Mesendoderm (in vitro differentiated cells): Measurements from ENCODE around the gene MMP24.

Experiments
- DNase-seq: peaks from one replicate; pipeline ENCODE4 v3.0.0; 2013
- H2AK5ac ChIP-seq: 2 replicates; pipeline ENCODE4 v1.6.1; 2013; ENCODE audit warnings: low read length, inconsistent platforms
- H2BK120ac ChIP-seq: 2 replicates; pipeline ENCODE4 v1.6.1; 2013; ENCODE audit warnings: low read depth, mild to moderate bottlenecking, low read length, moderate library complexity, mixed read lengths
- H2BK15ac ChIP-seq: replicated peaks from 2 replicates; pipeline ENCODE4 v1.6.1; 2013; ENCODE audit warnings: low read depth, mild to moderate bottlenecking, moderate library complexity
- H2BK5ac ChIP-seq: 2 replicates; pipeline ENCODE4 v1.6.1; 2013; ENCODE audit warnings: low read length, inconsistent platforms
- H3K18ac ChIP-seq: 2 replicates; pipeline ENCODE4 v1.6.1; 2013; ENCODE audit warnings: mild to moderate bottlenecking, low read length, mixed read lengths
- H3K23ac ChIP-seq: one replicate; pipeline ENCODE4 v1.6.1; 2013; ENCODE audit warnings: low read length
- H3K27ac ChIP-seq: 2 replicates; pipeline ENCODE4 v1.5.1; 2013; ENCODE audit warnings: low read depth, mild to moderate bottlenecking, inconsistent platforms, low read length, moderate library complexity
- H3K27me3 ChIP-seq: 2 replicates; pipeline ENCODE4 v1.6.1; 2013; ENCODE audit warnings: low read length, control low read depth, mild to moderate bottlenecking, inconsistent platforms; ENCODE audit not compliant: insufficient read depth, poor library complexity
- H3K36me3 ChIP-seq: 2 replicates; pipeline ENCODE4 v1.6.1; 2013; ENCODE audit warnings: low read length, inconsistent platforms; ENCODE audit not compliant: control insufficient read depth, insufficient read depth
- H3K4ac ChIP-seq: one replicate; pipeline ENCODE4 v1.6.1; 2013; ENCODE audit warnings: low read depth, mild to moderate bottlenecking, low read length, moderate library complexity
- H3K4me1 ChIP-seq: 2 replicates; pipeline ENCODE4 v1.6.1; 2013; ENCODE audit warnings: low read depth, low read length, inconsistent platforms; ENCODE audit not compliant: control insufficient read depth
- H3K4me2 ChIP-seq: 2 replicates; pipeline ENCODE4 v1.6.1; 2013; ENCODE audit warnings: low read length
- H3K4me3 ChIP-seq: 2 replicates; pipeline ENCODE4 v1.5.1; 2013; ENCODE audit warnings: mild to moderate bottlenecking, low read length
- H3K56ac ChIP-seq: one replicate; pipeline ENCODE4 v1.6.1; 2013; ENCODE audit warnings: low read length
- H3K79me1 ChIP-seq: 2 replicates; pipeline ENCODE4 v1.6.1; 2013; ENCODE audit warnings: low read length, inconsistent platforms
- H3K79me2 ChIP-seq: 2 replicates; pipeline ENCODE4 v1.6.1; 2013; ENCODE audit warnings: mild to moderate bottlenecking, low read length; ENCODE audit not compliant: control insufficient read depth, insufficient read depth
- H3K9ac ChIP-seq: 2 replicates; pipeline ENCODE4 v1.6.1; 2013; ENCODE audit warnings: low read length, inconsistent platforms
- H4K5ac ChIP-seq: one replicate; pipeline ENCODE4 v1.6.1; 2013; ENCODE audit warnings: low read length
- H4K8ac ChIP-seq: one replicate; pipeline ENCODE4 v1.6.1; 2013; ENCODE audit warnings: low read depth, mild to moderate bottlenecking, control low read depth, low read length, moderate library complexity
- WGBS: extraction: QIAGEN DNeasy Blood & Tissue Kit; methylation state at CpG from one replicate; pipeline ENCODE4 v1.1.7; 2013; ENCODE audit warnings: low lambda C conversion rate, missing lambda C conversion rate; ENCODE audit not compliant: insufficient coverage; ENCODE audit errors: extremely low coverage; 5-methylcytosine and 5-hydroxymethylcytosine counted together

MMP24 gene

DNA sequence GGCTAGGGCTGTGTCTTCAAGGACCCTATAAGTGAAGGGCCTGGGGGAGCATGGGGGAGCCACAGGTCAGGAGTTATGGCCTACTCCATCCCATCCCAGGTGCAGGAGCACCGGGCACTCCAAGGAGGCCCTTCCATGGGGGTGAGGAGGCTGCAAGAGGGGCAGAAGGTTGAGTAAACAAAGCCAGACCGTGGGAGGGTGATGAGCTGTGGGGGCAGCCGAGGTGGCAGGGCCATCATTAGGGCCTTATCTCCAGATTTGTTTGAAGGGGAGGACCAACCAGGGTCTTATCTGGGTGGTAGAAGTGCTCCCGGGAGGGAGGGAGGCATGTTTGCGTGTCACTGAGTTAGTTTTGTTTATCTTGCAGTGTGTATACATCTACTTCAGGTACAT, 67.8 kb downstream of the MMP24 start:
- no peaks in the 10 kb centered on the region for H3K79me2 ChIP-seq
- H3K4me3 ChIP-seq = no peak overlapping the region
- no peak overlapping the region for H4K5ac ChIP-seq
- H2BK120ac ChIP-seq = no peak overlapping the region
- no peak overlapping the region for H2AK5ac ChIP-seq
- no peak overlapping the region for H3K56ac ChIP-seq
- H3K79me1 ChIP-seq = no peaks in the 10 kb centered on the region
- DNase-seq = no peak
- H3K27ac ChIP-seq = no peak overlapping the region
- WGBS = no CpG with 5 or more reads among the region's 5 CpGs
- no peaks in the 10 kb centered on the region for H3K4me1 ChIP-seq
- no peak overlapping the region for H3K23ac ChIP-seq
- no peak overlapping the region for H3K18ac ChIP-seq
- no peaks in the 10 kb centered on the region for H3K36me3 ChIP-seq
- no peak overlapping the region for H2BK15ac ChIP-seq
- no peak overlapping the region for H3K9ac ChIP-seq
- no peak overlapping the region for H2BK5ac ChIP-seq
- no peak overlapping the region for H4K8ac ChIP-seq
- no peak overlapping the region for H3K4ac ChIP-seq
- H3K4me2 ChIP-seq = no peak overlapping the region
- H3K27me3 ChIP-seq = no peaks in the 10 kb centered on the region

DNA sequence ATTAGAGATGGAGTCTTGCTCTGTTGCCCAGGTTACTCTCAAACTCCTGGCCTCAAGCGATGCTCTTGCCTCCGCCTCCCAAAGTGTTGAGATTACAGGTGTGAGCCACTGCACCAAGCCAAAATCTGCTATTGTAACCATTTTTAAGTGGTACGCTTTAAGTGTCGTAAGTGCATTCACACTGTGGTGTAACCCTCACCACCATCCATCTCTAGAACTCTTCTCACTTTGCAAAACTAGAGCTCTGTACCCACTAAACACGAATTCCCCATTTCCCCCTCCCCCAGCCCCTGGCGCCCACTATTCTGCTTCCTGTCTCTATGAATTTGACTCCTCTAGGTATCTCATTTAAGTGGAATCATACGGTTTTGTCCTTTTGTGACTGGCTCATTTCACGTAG, 68.6 kb downstream of the MMP24 start:
- Histone ChIP-seq H3K27ac (no peak overlapping the region), H3K4me1 (no peaks in the 10 kb centered on the region), H3K23ac (no peak overlapping the region), H2BK5ac (no peak overlapping the region), H3K79me1 (no peaks in the 10 kb centered on the region), H2BK120ac (no peak overlapping the region), H3K4me3 (no peak overlapping the region), H3K18ac (no peak overlapping the region), H3K27me3 (no peaks in the 10 kb centered on the region), H3K36me3 (no peaks in the 10 kb centered on the region), H3K4ac (no peak overlapping the region), H3K56ac (no peak overlapping the region), H4K5ac (no peak overlapping the region), H3K9ac (no peak overlapping the region), H4K8ac (no peak overlapping the region), H2BK15ac (no peak overlapping the region), H3K4me2 (no peak overlapping the region), H3K79me2 (no peaks in the 10 kb centered on the region), H2AK5ac (no peak overlapping the region)
- no CpG with 5 or more reads among the region's 8 CpGs for WGBS
- DNase-seq = no peak

DNA sequence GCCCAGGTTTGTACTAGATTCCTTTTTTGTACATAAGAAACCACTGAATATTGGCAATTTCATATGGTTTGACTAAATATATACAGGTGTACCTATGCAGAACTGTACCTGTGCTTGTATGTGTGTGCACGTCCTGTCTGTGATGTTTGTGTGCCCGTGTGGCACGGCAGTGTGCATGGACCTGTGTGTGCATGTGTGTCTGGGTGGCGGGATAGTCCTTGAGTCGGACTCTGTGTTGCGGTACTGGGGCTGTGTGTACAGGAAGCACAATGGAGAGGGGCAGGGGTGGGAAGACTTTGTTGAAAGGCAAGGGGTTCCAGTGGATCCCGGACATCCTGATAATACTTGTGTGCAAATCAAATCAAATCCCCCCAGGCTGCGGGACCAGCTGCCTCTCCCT, 69.2 kb downstream of the MMP24 start:
- Histone ChIP-seq H3K4me2 (no peak overlapping the region), H3K79me1 (no peaks in the 10 kb centered on the region), H3K36me3 (no peaks in the 10 kb centered on the region), H4K5ac (no peak overlapping the region), H2BK5ac (no peak overlapping the region), H3K4me3 (no peak overlapping the region), H3K18ac (no peak overlapping the region), H3K9ac (no peak overlapping the region), H2BK15ac (no peak overlapping the region), H3K27me3 (no peaks in the 10 kb centered on the region), H3K27ac (no peak overlapping the region), H4K8ac (no peak overlapping the region), H3K79me2 (no peaks in the 10 kb centered on the region), H2BK120ac (no peak overlapping the region), H3K4me1 (no peaks in the 10 kb centered on the region), H3K56ac (no peak overlapping the region), H2AK5ac (no peak overlapping the region), H3K23ac (no peak overlapping the region), H3K4ac (no peak overlapping the region)
- no CpG with 5 or more reads among the region's 8 CpGs for WGBS
- no peak for DNase-seq

DNA sequence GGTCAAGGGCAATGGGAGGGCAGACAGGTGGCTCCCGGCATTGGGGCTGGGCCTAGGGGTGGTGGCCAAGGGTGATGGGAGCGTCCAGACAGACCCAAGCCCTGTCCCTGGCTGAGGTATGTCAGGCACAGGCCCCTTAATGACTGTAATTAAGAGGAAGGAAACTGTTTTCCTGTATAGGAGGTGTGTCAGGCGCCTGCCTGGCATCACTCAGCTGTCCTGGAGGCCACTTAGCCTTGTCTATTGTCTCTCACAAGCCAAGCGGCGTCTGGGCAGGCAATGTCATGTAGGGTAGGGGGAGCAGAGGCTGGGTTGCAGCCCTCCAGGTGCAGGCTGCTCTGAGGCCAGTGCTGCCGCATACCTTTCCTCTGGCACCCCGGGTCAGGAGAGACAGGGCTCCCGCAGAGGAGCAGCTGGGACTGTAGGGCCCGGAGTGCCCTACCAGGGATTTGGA, 69.6 kb downstream of the MMP24 start:
- Histone ChIP-seq H3K79me1 (no peaks in the 10 kb centered on the region), H3K79me2 (no peaks in the 10 kb centered on the region), H3K36me3 (no peaks in the 10 kb centered on the region), H3K27ac (no peak overlapping the region), H4K5ac (no peak overlapping the region), H2BK120ac (no peak overlapping the region), H3K56ac (peak overlapping the region; percentile 12), H3K4me3 (no peak overlapping the region), H3K23ac (no peak overlapping the region), H4K8ac (no peak overlapping the region), H2AK5ac (no peak overlapping the region), H2BK5ac (no peak overlapping the region), H2BK15ac (no peak overlapping the region), H3K4me2 (no peak overlapping the region), H3K18ac (no peak overlapping the region), H3K4ac (no peak overlapping the region), H3K27me3 (no peaks in the 10 kb centered on the region), H3K9ac (no peak overlapping the region), H3K4me1 (no peaks in the 10 kb centered on the region)
- DNase-seq = no peak
- no CpG with 5 or more reads among the region's 9 CpGs for WGBS

DNA sequence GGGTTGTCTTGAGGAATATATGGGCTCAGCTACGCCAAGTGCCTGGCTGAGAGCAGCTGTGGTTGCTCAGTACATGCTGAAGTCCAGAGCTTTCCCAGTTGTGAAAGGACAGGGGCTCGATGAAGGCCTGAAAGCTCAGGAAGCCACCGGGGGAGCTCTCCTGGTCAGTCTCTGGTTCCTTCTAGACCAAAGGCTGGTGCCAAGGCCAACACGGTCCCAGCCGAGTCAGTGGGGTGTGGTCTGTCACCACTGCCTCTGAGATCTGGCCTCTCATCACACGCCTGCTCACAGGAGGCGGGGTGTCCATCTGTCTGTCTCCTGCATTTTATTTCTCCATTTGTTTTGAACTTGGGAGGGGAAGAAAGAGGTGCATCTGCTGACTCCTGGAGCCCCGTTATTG, 70.7 kb downstream of the MMP24 start:
- no peak overlapping the region for H4K5ac ChIP-seq
- no peak overlapping the region for H3K27ac ChIP-seq
- H3K36me3 ChIP-seq = no peaks in the 10 kb centered on the region
- H3K9ac ChIP-seq = no peak overlapping the region
- H2BK5ac ChIP-seq = no peak overlapping the region
- no peak overlapping the region for H3K23ac ChIP-seq
- H3K27me3 ChIP-seq = no peaks in the 10 kb centered on the region
- no peak overlapping the region for H3K18ac ChIP-seq
- no peak overlapping the region for H2BK120ac ChIP-seq
- no peaks in the 10 kb centered on the region for H3K4me1 ChIP-seq
- no peak overlapping the region for H4K8ac ChIP-seq
- H3K4me2 ChIP-seq = no peak overlapping the region
- no peaks in the 10 kb centered on the region for H3K79me1 ChIP-seq
- no peak overlapping the region for H3K56ac ChIP-seq
- peak; percentile 46 for DNase-seq
- H2AK5ac ChIP-seq = no peak overlapping the region
- no CpG with 5 or more reads among the region's 8 CpGs for WGBS
- H3K4me3 ChIP-seq = no peak overlapping the region
- no peak overlapping the region for H3K4ac ChIP-seq
- H2BK15ac ChIP-seq = no peak overlapping the region
- no peaks in the 10 kb centered on the region for H3K79me2 ChIP-seq

GRCh38 chr20:35297740-35298139, 71.2 kb downstream of the MMP24 start:
- H3K79me2 ChIP-seq = no peaks in the 10 kb centered on the region
- WGBS = no CpG with 5 or more reads among the region's 14 CpGs
- no peak for DNase-seq

More at GRCh38 chr20:35297740-35298139, 71.2 kb downstream of the MMP24 start:
- no peak overlapping the region for H3K9ac ChIP-seq
- no peak overlapping the region for H4K8ac ChIP-seq
- no peak overlapping the region for H4K5ac ChIP-seq
- no peak overlapping the region for H3K23ac ChIP-seq
- H3K56ac ChIP-seq = no peak overlapping the region
- H3K27me3 ChIP-seq = no peaks in the 10 kb centered on the region
- H2BK15ac ChIP-seq = no peak overlapping the region
- no peaks in the 10 kb centered on the region for H3K4me1 ChIP-seq
- no peak overlapping the region for H2BK120ac ChIP-seq
- no peak overlapping the region for H3K27ac ChIP-seq
- H3K4me3 ChIP-seq = no peak overlapping the region
- no peak overlapping the region for H2BK5ac ChIP-seq
- no peak overlapping the region for H3K4ac ChIP-seq
- no peak overlapping the region for H3K4me2 ChIP-seq
- H2AK5ac ChIP-seq = no peak overlapping the region
- no peak overlapping the region for H3K18ac ChIP-seq
- no peaks in the 10 kb centered on the region for H3K36me3 ChIP-seq
- H3K79me1 ChIP-seq = no peaks in the 10 kb centered on the region
